GM13976 (cell line): ENCODE measurements around the gene ARFGAP2.

Experiments
- DNase-seq: peaks from one replicate; pipeline ENCODE4 v3.0.0; 2012; ENCODE audit warnings: low spot score
- CTCF ChIP-seq: IDR thresholded peaks from 2 replicates; pipeline ENCODE4 v1.5.1; 2012; ENCODE audit warnings: borderline replicate concordance, mild to moderate bottlenecking; ENCODE audit not compliant: insufficient read depth; ENCODE audit errors: extremely low read depth, missing control alignments, control extremely low read depth
- in situ Hi-C: fragments of 300-500 bp; cut with MboI; formaldehyde crosslinking; loops from one replicate; pipeline ENCODE4 v1.12.0; 2022; ENCODE audit warnings: low sequenced_read_pairs, mixed read lengths, inconsistent platforms; ENCODE audit not compliant: unreplicated experiment

The ARFGAP2 gene

DNA sequence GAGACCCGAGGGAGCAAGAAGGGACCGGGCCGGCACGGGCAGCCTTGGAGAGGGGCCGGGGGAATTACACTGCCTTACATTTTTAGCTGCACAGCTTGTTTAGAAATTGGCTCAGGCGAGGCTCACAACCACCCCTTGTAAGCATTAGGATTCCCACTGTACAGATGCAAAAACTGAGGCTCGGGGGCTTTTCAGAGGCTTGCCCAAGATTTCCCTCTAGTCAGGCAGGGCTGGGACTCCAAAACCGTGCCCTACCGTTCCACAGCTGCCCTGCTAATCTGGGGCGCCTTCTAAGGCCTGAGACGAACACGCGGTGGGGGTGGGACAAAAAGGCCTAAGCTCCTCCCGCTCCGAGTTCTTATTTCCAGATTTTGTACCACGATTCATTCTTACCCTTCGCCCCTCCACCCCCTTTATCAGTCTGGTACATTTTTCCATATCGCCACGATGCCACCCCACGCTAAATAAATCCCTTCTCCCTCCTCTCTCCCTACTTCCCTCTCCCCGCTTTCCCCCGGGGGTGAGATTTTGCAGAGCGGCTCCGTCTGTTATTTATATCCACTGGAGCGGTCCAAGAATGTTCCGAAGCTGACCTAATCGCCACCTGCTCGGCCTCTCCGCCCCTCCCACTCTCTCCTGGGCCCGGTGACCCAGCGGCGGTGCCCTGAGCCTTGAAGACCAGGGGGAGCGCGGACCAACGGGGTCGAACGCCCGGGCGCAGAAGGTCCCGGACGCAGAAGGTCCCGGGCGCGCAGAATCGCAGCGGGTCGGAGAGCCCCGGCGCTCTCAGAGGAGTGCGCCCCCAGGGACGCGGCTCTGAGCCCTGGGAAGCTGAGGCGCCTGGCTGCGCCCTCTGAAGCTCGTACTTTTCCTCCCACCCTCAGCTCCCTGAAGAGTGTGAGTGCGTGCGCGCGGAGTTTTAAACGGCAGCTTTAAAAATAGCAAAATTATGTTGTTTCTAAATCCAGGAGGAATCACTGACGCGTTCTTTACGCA, 10.3 kb upstream of the ARFGAP2 start:
- in situ Hi-C loops = loop anchor here (10.0 kb wide), 1 partner anchor 78 kb away; no protein-coding TSS in a partner anchor
- peak; percentile 68 for DNase-seq
- no peak for TF ChIP-seq CTCF

- in situ Hi-C loops = loop anchor here (10.0 kb wide), 1 partner anchor 79 kb away; no protein-coding TSS in a partner anchor
- TF ChIP-seq CTCF = no peak
- DNase-seq = peak; percentile 78
These were observed 9.5 kb upstream of the ARFGAP2 start, which contains the start of gene PACSIN3 for GRCh38 chr11:47186076-47186699. PACSIN3 (minus strand) TSS chr11:47186434; CDS start chr11:47182727, 3,707 bp downstream.

GRCh38 chr11:47185305-47186075, 8.8 kb upstream of the ARFGAP2 start:
- no peak for TF ChIP-seq CTCF
- in situ Hi-C loops = loop anchor here (10.0 kb wide), 1 partner anchor 79 kb away; no protein-coding TSS in a partner anchor
- no peak for DNase-seq

- in situ Hi-C loops = loop anchor here (10.0 kb wide), 1 partner anchor 80 kb away; no protein-coding TSS in a partner anchor
- no peak for TF ChIP-seq CTCF
- DNase-seq = no peak
These were observed 8.1 kb upstream of the ARFGAP2 start for GRCh38 chr11:47184711-47185304.

GRCh38 chr11:47183969-47184368, 7.3 kb upstream of the ARFGAP2 start:
- in situ Hi-C loops = loop anchor here (10.0 kb wide), 1 partner anchor 81 kb away; no protein-coding TSS in a partner anchor
- DNase-seq = no peak

More at GRCh38 chr11:47183969-47184368, 7.3 kb upstream of the ARFGAP2 start:
- TF ChIP-seq CTCF = no peak
